ENCODE data around the gene LACC1. TPM values are rescaled to one million over a fixed set of nuclear protein-coding genes. Genes with fewer than 3 reads are reported as not detected.

LACC1 gene
- total and polyA plus RNA-seq, 10 of the 15 experiments (the other 5 are each of a cell fraction or from before 2014, with no cell fraction given) = 0.03 to 3.7 (median 3.0) TPM

DNA sequence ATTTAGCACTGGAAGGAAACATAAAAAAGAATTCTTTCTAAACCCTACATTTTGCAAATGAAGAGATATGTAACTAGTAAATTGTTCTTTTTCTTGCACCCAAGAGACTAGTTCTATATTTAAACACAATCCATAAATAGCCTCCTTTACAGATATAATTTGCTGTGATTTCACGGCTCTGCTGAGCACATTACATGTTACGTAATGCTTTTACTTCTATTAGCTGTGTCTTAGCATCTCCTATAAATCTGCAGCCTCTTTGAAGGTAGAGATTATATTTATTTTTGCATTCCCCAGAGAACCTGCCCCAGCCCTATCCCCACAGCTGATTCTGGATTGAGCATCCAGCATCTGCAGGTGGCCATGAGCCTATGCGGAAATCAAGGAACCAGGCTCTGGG is 32.2 kb downstream of the LACC1 start:
- ChIA-PET POLR2A (no interaction called here), RAD21 (ENCODE audit: unreplicated experiment) (no interaction called here), CTCF (interaction anchor here (0.9 to 1.5 kb wide), 4 partner anchors 10 to 552 kb away, joined by 3 to 8 read pairs (median 4); no protein-coding TSS in a partner anchor), SMC1A (ENCODE audit: uncharacterized antibody, unreplicated experiment) (no interaction called here)
- ATAC-seq = no peak
- Histone ChIP-seq H3K9me3 (replicated peaks; ENCODE audit: control insufficient read depth, insufficient read depth, low read length) (no peaks in the 10 kb centered on the region), H3K4me3 (no peak overlapping the region), H3K4me1 (ENCODE audit: control insufficient read depth, insufficient read depth, low read length) (no peaks in the 10 kb centered on the region), H3K9ac (ENCODE audit: control insufficient read depth, insufficient read depth, low read length) (no peak overlapping the region), H4K20me1 (ENCODE audit: control insufficient read depth, insufficient read depth) (no peaks in the 10 kb centered on the region), H3K27me3 (replicated peaks in 1 of 2; ENCODE audit: control insufficient read depth in 2 of 2, insufficient read depth in 2 of 2, low read length in 1 of 2) (peaks cover 0 to 15% of the 10 kb centered on the region in 2 experiments; a peak in 1 of 4 replicates), H3K27ac (ENCODE audit: control insufficient read depth, insufficient read depth) (no peak overlapping the region), H2AFZ (ENCODE audit: control insufficient read depth, low read depth, low read length) (no peak overlapping the region), H3K4me2 (ENCODE audit: control insufficient read depth, insufficient read depth) (no peak overlapping the region), H3K36me3 (ENCODE audit: control insufficient read depth in 2 of 2, insufficient read depth in 2 of 2, low read length in 1 of 2) (no peaks in the 10 kb centered on the region), H3K79me2 (ENCODE audit: control insufficient read depth, insufficient read depth, low read length) (no peaks in the 10 kb centered on the region)
- FAIRE-seq = no peak
- in situ Hi-C loops (cut with MboI) (no loop called here), intact Hi-C loops (cut with micrococcal nuclease; ENCODE audit: unreplicated experiment) (no loop called here)
- no TSS peak for BruUV-seq (replicated peaks)
- DNase-seq (ENCODE audit: low read depth, low spot score) = no peak
- 33% methylated on average over 3 of the region's 3 CpGs for WGBS (ENCODE audit: insufficient coverage, insufficient replicate concordance, low lambda C conversion rate, missing lambda C conversion rate)
- no peak for TF ChIP-seq ZNF384 (IDR thresholded peaks at IDR 0.05; ENCODE audit: borderline replicate concordance, low read depth, low read length)
- TF ChIP-seq EP300 (IDR thresholded peaks at IDR 0.05; ENCODE audit: borderline replicate concordance in 1 of 2, control insufficient read depth in 1 of 2, low read depth in 2 of 2, low read length in 2 of 2) = no peak
- TF ChIP-seq HDGF (IDR thresholded peaks at IDR 0.05) = no peak
- no peak for TF ChIP-seq RUNX3 (IDR thresholded peaks at IDR 0.05; ENCODE audit: low read length)
- TF ChIP-seq, protein P1, sequence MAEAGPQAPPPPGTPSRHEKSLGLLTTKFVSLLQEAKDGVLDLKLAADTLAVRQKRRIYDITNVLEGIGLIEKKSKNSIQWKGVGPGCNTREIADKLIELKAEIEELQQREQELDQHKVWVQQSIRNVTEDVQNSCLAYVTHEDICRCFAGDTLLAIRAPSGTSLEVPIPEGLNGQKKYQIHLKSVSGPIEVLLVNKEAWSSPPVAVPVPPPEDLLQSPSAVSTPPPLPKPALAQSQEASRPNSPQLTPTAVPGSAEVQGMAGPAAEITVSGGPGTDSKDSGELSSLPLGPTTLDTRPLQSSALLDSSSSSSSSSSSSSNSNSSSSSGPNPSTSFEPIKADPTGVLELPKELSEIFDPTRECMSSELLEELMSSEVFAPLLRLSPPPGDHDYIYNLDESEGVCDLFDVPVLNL (IDR thresholded peaks at IDR 0.05; ENCODE audit: low read depth, low read length) = no peak
- TF ChIP-seq ZBED1 (IDR thresholded peaks at IDR 0.05; ENCODE audit: borderline replicate concordance) = no peak
- no peak for TF ChIP-seq BACH1 (IDR thresholded peaks at IDR 0.05; ENCODE audit: borderline replicate concordance)
- TF ChIP-seq NFYB (IDR thresholded peaks at IDR 0.05; ENCODE audit: insufficient read depth, low read depth, low read length) = no peak
- no peak for TF ChIP-seq EED (IDR thresholded peaks at IDR 0.05; ENCODE audit: low read depth)
- no peak for TF ChIP-seq IKZF2 (IDR thresholded peaks at IDR 0.05)
- TF ChIP-seq SMAD5 (IDR thresholded peaks at IDR 0.05; ENCODE audit: low read depth) = no peak
- TF ChIP-seq PML (IDR thresholded peaks at IDR 0.05; ENCODE audit: low read length) = no peak
- TF ChIP-seq HDAC2 (IDR thresholded peaks at IDR 0.05) = no peak
- no peak for TF ChIP-seq NFIC (IDR thresholded peaks at IDR 0.05; ENCODE audit: low read depth, low read length)

All from GM12878 (cell line).